CD4-positive, alpha-beta T cell treated with Interleukin-15 for 1 hour (primary cell): ENCODE measurements around the gene KCNA10.

Experiments used
- DNase-seq: peaks from one replicate; pipeline ENCODE4 v3.0.0-alpha.2; 2020

Gene KCNA10

DNA sequence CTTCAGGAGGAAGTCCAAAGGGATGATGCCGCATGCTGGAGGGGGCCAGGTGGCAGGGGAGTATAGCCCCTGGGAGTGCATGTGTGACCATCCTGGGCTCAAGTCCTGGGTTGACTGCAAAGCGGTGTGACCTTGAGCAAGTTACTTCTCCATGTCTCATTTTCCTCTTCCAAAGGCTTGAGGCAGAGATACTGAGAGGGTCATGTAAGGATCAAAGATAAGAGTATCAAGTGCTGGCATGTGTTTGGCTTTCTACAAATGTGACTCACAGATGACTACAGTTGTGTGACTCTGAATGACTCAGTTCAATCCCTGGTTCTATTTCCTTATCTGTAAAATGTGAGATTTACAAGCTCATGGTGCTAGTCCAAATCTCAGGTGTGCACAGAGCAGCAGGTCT lies 41.9 kb downstream of the KCNA10 start:
- no peak for DNase-seq

DNA sequence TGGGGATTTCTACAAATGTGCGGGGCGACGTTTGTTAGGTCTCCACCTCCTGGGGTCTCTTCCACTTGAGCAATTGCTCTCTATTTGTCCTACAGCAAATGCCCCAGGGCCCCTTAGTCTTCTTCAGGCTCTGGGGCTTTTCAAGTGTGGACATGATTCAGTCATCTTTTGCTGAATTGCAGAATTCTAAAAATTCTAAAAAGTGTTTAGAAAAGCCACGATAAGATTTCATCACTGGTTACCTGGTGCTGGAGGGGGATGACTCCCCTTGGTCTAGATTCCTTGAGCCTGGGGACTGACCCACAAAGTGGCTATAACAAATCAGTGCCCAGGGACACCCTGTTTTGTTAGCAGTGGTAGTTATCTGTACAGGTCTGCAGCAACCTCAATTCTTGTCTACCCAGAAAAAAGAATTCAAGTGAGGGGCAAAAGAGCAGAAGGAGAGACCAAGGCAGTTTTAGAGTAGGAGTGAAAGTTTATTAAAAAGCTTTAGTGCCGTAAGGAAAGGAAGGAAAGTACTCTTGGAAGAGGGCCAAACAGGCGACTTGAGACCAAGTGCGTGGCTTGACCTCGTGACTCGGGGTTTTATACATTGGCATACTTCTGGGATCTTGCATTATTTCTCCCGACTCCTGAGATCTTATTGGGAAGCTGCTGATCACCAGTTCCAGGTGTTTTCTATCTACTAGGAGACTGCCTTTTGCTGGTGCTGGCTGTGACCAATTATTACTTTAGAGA lies 42.8 kb downstream of the KCNA10 start:
- no peak for DNase-seq

DNA sequence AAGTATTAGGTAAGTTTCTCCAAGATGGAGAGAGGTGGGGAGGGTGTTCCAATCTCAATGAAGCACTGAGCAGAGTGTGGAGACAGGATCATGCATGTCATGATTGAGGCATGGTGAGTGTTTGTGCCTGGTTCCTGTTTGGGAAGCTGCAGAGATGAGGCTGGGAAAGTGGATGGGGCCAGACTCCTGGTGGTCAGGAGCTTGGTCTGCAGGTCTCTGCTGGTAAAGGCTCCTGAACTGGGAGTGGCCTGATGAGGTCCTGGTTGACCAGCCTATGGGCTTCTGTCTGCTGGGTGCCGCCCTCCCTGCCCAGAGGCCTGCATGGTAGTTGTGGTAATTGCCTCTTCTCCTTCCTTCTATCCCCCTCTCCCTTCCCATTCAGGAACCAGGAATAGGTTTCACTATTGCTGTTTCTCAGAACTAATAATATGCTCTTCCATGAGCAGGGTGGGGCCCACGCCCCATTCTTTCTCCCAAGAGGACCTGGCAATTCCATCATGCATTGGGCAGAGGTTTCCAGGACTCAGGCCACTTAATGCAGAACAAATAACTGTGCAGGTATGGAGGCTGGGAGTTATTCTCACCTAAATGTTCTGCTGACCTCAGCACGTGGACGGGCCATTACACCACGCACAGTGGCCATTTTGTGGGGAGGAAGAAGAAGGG lies 43.5 kb downstream of the KCNA10 start:
- no peak for DNase-seq

DNA sequence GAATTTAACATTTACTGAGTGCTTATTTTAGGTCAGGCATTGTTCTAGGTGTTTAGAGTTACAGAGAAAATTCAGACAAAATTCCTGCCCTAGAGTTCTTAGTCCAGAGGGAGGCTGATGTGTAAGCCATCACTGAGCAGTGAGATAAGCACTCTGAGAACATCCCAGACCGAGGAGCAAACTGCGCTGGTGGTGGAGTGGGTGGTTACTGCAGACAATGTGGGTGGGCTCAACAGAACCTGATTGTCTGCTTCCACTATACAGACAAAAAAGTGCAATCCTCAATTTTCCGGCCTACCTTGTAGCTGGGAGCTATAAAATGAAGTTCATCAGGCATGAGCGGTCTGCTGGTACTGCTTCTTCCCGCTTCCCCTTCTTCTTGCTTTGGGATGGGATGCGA lies 44.5 kb downstream of the KCNA10 start:
- DNase-seq = no peak

DNA sequence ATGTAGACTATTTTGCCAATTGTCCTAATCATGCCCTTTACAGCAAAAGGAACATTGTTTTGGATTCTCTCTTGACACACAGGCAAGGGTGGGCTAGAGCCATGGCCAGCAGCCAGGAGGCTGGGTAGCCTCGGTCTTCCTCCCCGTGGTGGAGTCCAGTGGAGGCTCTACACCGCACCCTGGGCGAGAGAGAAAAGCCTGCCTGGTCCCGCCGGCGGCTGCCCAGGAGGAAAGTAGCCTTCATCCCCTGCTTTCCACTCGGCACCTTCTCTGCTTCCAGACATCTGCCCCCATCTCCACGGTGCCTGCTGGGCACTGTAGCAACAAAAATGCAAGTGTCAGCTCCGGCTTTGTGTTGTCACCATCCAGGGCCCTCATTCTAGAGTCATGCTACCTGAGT lies 46.4 kb downstream of the KCNA10 start:
- no peak for DNase-seq

DNA sequence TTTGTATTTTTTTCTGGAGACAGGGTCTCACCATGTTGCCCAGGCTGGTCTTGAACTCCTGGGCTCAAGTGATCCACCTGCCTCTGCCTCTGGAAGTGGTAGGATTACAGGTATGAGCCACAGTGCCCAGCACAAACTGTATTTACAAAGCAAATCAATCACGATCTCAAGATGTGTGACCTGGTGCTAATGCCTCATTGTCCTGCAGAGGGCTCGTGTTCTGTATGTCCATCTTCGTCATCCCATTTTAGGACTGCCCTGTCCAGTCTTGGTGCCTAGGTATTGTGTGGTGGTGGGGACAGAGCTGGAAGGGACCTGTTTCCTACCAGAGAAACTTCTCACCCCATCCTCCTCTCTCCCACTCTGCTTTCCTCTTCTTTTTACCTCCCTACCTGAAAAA lies 47.8 kb downstream of the KCNA10 start:
- no peak for DNase-seq
